T-cell (primary cell): ENCODE measurements around the gene EIF4A3. TPM values are rescaled to one million over a fixed set of nuclear protein-coding genes. Genes with fewer than 3 reads are reported as not detected.

Experiments used
- total RNA-seq, 35 experiments: library from RNA in 6 of 35; stranded (reverse) in 6 of 35; fragments of 120-200 nt in 1 of 35; gene quantifications; one replicate each; pipeline versions ENCODE4 v1.2.1 to v1.2.4 and lab custom pipeline; 2013 to 2026

EIF4A3 gene
- total RNA-seq, 5 donors from 2014 or later (not counting 1 experiment from before 2014, with no cell fraction given), result 70.1 to 105 (median 71.4) TPM

Other genes with a start within 250 kb of the EIF4A3 start
- 1 to 10 TPM; 1.9 to 6.1 (median 3.4) TPM for gene TBC1D16, start 111.3 kb downstream of the EIF4A3 start, total RNA-seq
- 1 to 10 TPM in 4 of 5 donors, under 1 TPM in 1; 0.70 to 3.1 (median 1.4) TPM for gene CCDC40, start 110.5 kb downstream of the EIF4A3 start, total RNA-seq
- gene GAA, start 45.5 kb downstream of the EIF4A3 start, total RNA-seq, result 10 to 100 TPM; 32.0 to 47.2 (median 42.1) TPM
- gene CARD14, start 22.9 kb upstream of the EIF4A3 start, total RNA-seq, result under 1 TPM in 2 of 5 donors, not detected in 3; 0.06 to 0.10 TPM
- gene SGSH, start 73.2 kb upstream of the EIF4A3 start, total RNA-seq, result 100 to 1,000 TPM; 133 to 197 (median 155) TPM
- 100 to 1,000 TPM in 3 of 5 donors, 10 to 100 TPM in 2; 45.9 to 123 (median 112) TPM for gene SLC26A11, start 73.3 kb upstream of the EIF4A3 start, total RNA-seq
- gene RNF213, start 113.7 kb upstream of the EIF4A3 start, total RNA-seq, result 100 to 1,000 TPM; 433 to 628 (median 590) TPM